ENCODE measurements around the gene USF1.
"Not testable (repeated sequence)": the region's sequence is repeated elsewhere in the genome, so short reads cannot be mapped to it uniquely, and the experiment has no call there.

The USF1 gene

DNA sequence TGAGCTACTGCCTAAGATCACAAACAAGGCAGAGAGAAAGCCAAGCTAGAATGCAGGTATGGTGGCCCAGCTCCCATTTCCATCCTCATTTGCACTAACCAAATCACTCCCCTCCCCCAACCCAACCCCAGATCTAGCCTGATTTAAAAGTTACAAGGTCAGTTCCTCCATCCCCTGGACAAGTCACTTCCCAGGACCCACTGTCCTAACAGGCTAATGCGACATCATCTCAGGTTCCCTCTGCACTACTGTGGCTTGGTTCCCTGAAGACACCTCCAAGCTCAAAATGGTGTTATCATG is 27.2 kb downstream of the USF1 start:
- no peak for DNase-seq

GRCh38 chr1:161017756-161018630 is 27.8 kb downstream of the USF1 start:
- no peak for DNase-seq

DNA sequence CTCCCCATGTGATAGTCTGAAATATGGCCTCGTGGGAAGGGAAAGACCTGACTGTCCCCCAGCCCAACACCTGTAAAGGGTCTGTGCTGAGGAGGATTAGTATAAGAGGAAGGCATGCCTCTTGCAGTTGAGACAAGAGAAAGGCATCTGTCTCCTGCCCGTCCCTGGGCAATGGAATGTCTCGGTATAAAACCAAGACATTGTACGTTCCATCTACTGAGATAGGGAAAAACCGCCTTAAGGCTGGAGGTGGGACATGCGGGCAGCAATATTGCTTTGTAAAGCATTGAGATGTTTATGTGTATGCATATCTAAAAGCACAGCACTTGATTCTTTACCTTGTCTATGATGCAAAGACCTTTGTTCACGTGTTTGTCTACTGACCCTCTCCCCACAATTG is 28.6 kb downstream of the USF1 start:
- not testable (repeated sequence) for DNase-seq

DNA sequence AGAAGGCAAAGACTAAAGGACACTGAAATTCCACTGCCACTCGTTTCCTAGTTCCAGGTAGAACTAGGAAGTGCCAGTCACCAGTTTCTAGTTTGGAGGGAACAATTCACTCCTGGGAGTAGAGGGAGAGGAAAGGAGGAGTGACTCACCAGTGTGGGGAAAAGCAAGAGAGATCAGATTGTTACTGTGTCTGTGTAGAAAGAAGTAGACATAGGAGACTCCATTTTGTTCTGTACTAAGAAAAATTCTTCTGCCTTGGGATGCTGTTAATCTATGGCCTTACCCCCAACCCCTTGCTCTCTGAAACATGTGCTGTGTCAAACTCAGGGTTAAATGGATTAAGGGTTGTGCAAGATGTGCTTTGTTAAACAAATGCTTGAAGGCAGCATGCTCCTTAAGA is 29.1 kb downstream of the USF1 start:
- DNase-seq: not testable (repeated sequence)

- peak; percentile 37 for DNase-seq
These were observed 32.1 kb downstream of the USF1 start for GRCh38 chr1:161013488-161014230.

DNA sequence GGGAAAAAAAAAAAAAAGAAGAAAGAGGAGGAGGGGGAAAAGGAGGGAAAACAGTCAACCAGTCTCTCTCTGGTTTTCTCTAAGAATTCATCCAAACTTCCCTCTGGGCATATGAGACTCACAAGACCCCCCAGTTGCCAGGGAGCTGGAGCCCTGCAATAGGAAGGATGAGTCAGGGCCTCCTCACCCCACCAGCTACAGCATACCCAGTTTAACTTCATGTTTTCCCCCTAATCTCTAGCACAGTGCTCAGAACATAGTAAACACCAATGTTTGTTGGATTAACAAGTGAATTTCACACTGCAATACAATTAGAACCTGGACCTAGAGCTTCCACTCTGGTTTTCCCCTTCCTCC is 32.7 kb downstream of the USF1 start:
- no peak for DNase-seq

GRCh38 chr1:161012420-161012819 is 33.4 kb downstream of the USF1 start:
- DNase-seq: no peak

- DNase-seq: no peak
These were observed 36.1 kb downstream of the USF1 start for GRCh38 chr1:161009602-161010211.

DNA sequence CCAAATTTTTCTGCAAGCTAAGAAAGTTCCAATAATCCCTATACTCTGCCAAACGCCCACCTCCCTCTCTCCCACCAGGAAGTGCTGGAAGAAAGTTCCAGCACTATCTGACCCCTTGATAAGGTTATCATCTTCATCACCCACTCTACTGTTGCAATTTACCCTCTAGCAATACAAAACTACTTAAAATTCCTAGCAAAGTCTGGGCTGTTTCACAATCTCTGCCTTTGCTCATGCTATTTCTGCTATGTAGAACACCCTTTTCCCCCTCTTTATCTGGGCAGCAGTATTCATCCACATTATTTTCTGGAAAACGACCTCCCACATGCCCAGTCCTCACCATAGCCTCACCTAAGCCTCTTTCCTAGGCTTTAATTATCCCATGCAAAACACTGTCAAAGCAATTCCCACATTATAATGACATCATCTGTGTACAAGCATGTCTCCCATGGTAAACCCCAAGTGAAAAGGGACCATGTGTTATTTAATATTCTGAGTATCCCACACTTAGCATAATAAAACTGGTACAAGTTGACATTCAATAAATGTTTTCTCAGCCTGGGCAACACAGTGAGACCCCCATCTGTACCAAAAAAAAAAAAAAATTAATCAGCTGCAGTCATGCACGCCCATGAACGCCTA is 36.8 kb downstream of the USF1 start:
- no peak for DNase-seq

- no peak for DNase-seq
These were observed 38.4 kb downstream of the USF1 start for GRCh38 chr1:161007369-161007768.

DNA sequence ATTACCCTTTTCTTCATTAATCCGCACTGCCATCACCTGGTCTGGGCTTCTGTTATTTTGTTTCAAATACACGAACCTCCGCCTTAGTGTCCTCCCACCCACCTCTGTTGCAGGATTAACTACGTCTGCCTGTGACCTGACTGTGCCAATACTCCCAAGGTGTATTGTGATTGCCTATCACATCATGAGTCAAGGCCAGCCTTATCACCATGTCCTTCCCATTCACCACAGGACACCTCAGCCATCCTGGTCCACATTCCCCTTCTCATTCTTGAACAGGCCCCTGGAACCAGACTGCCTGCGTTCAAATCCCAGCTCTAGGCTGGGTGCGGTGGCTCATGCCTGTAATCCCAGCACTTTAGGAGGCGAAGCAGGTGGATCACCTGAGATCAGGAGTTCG is 39.2 kb downstream of the USF1 start:
- DNase-seq: no peak

DNA sequence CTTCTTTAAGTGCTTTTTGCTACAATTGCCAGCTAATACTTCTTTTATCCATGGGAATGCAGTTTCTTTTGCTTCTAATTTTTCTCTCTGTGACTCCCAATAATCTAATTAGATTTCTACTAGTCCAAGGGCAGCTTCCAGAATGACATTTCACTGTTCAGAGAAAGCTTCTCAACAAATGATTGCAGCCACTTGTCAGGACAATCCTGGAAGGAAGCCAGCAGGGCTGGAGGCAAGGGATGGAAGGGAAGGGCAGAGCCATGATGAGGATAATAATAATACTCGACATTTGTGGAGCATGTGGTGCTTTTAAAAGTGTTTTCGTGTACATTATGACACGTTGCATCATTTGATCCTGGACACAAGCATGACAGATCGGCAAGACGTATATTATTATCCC is 44.3 kb downstream of the USF1 start:
- no peak for DNase-seq

- DNase-seq: no peak
These were observed 44.9 kb downstream of the USF1 start for GRCh38 chr1:161000736-161001480.

- no peak for DNase-seq
These were observed 46.4 kb downstream of the USF1 start for GRCh38 chr1:160999376-160999775.

GRCh38 chr1:160997323-160998038 is 48.3 kb downstream of the USF1 start:
- peak; percentile 51 for DNase-seq

DNA sequence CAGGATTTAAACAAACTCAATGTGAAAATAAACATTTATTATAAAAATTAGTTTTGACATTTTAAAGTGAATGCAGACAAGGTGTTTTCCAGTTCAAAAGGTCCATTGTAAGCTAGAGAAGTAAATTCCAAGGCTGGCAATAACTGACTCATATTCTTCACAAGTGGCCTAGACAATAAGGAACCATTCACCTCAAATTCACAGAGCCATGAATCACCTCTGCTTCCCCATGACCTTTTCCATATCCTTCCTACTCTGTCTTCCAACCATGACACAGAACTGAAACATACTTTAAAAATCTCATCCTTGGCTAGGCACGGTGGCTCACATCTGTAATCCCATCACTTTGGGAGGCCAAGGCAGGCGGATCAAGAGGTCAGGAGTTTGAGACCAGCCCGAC is 49.6 kb downstream of the USF1 start:
- DNase-seq: no peak

- DNase-seq: no peak
These were observed 52.1 kb downstream of the USF1 start for GRCh38 chr1:160993544-160994193.

DNA sequence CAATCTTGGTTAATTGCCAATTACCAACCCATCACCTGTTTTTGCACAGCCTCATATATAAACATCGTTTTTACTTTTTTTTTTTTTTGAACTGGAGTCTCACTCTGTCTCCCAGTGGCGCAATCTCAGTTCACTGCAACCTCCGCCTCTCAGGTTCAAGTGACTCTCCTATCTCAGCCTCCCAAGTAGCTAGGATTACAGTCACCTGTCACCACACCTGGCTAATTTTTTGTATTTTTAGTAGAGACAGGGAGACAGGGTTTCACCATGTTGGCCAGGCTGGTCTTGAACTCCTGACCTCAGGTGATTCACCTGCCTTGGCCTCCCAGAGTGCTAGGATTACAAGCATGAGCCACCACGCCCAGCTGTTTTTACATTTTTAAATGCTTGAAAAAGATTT is 53.7 kb downstream of the USF1 start:
- DNase-seq: not testable (repeated sequence)
